Astrocyte (in vitro differentiated cells and primary cell): ENCODE measurements around the gene KNSTRN. TPM values are rescaled to one million over a fixed set of nuclear protein-coding genes. Genes with fewer than 3 reads are reported as not detected.

Experiments used
- DNase-seq: peaks from one replicate; pipeline ENCODE4 v3.0.0-alpha.2; 2010; ENCODE audit warnings: low read depth
- FAIRE-seq: peaks from 2 replicates; lab custom pipeline; 2011; peaks lifted over from hg19 to GRCh38; lab: Jason Lieb, UNC
- H2AFZ ChIP-seq: 2 replicates; pipeline ENCODE4 v1.6.0; 2012; ENCODE audit warnings: low read depth, low read length, inconsistent platforms
- H3K27ac ChIP-seq: 2 replicates; pipeline ENCODE4 v1.5.1; 2011; ENCODE audit warnings: low read depth, low read length, inconsistent platforms
- H3K27me3 ChIP-seq: 2 replicates; pipeline ENCODE4 v1.6.0; 2011; ENCODE audit warnings: low read length, inconsistent platforms; ENCODE audit not compliant: insufficient read depth
- H3K36me3 ChIP-seq: 2 replicates; pipeline ENCODE4 v1.5.1; 2011; ENCODE audit warnings: low read length, inconsistent platforms; ENCODE audit not compliant: insufficient read depth
- H3K4me1 ChIP-seq: 2 replicates; pipeline ENCODE4 v1.5.1; 2011; ENCODE audit warnings: low read length, inconsistent platforms; ENCODE audit not compliant: insufficient read depth
- H3K4me2 ChIP-seq: 2 replicates; pipeline ENCODE4 v1.6.0; 2012; ENCODE audit warnings: low read length, inconsistent platforms
- H3K4me3 ChIP-seq: 2 replicates; pipeline ENCODE4 v1.5.1; 2011; ENCODE audit warnings: low read depth, mild to moderate bottlenecking, low read length, inconsistent platforms; ENCODE audit not compliant: insufficient read depth
- H3K79me2 ChIP-seq: 2 replicates; pipeline ENCODE4 v1.6.0; 2012; ENCODE audit warnings: mild to moderate bottlenecking, low read length, inconsistent platforms; ENCODE audit not compliant: insufficient read depth
- H3K9ac ChIP-seq: 2 replicates; pipeline ENCODE4 v1.6.0; 2012; ENCODE audit warnings: mild to moderate bottlenecking, low read length, inconsistent platforms
- H3K9me3 ChIP-seq: 2 replicates; pipeline ENCODE4 v1.5.1; 2012; ENCODE audit warnings: low read depth, mild to moderate bottlenecking, low read length, inconsistent platforms; ENCODE audit not compliant: insufficient read depth
- H4K20me1 ChIP-seq: 2 replicates; pipeline ENCODE4 v1.6.0; 2012; ENCODE audit warnings: low read length, inconsistent platforms; ENCODE audit not compliant: insufficient read depth
- H3K27ac Mint-ChIP-seq: one replicate; pipeline ENCODE4 v1.8.0; 2021; ENCODE audit warnings: mild to moderate bottlenecking, mixed read lengths; ENCODE audit not compliant: unreplicated experiment
- H3K27me3 Mint-ChIP-seq: one replicate; pipeline ENCODE4 v1.8.0; 2021; ENCODE audit warnings: low read depth, mixed read lengths; ENCODE audit not compliant: unreplicated experiment
- H3K36me3 Mint-ChIP-seq: one replicate; pipeline ENCODE4 v1.8.0; 2021; ENCODE audit warnings: low read depth, mixed read lengths; ENCODE audit not compliant: unreplicated experiment
- H3K4me1 Mint-ChIP-seq: one replicate; pipeline ENCODE4 v1.8.0; 2021; ENCODE audit warnings: low read depth, mixed read lengths; ENCODE audit not compliant: unreplicated experiment
- H3K4me3 Mint-ChIP-seq: one replicate; pipeline ENCODE4 v1.8.0; 2021; ENCODE audit warnings: mild to moderate bottlenecking, moderate library complexity, mixed read lengths; ENCODE audit not compliant: unreplicated experiment
- H3K9me3 Mint-ChIP-seq: one replicate; pipeline ENCODE4 v1.8.0; 2021; ENCODE audit warnings: mild to moderate bottlenecking, mixed read lengths; ENCODE audit not compliant: unreplicated experiment
- EZH2 ChIP-seq: IDR thresholded peaks from 2 replicates; pipeline ENCODE4 v1.6.1; 2012; ENCODE audit warnings: mild to moderate bottlenecking, low read length, inconsistent platforms; ENCODE audit not compliant: insufficient read depth
- total RNA-seq: library from RNA; stranded (reverse); gene quantifications from 2 replicates; pipeline ENCODE4 v1.2.1, GENCODE V29; 2021
- TF ChIP-seq, protein P1 (sequence below): IDR thresholded peaks from 2 replicates; pipeline ENCODE4 v1.5.1; 2011; ENCODE audit warnings: low read depth, mild to moderate bottlenecking, inconsistent platforms, low read length, moderate library complexity; ENCODE audit not compliant: insufficient read depth

KNSTRN gene
- total RNA-seq, 1 donor from 2014 or later = 37.8 TPM

DNA sequence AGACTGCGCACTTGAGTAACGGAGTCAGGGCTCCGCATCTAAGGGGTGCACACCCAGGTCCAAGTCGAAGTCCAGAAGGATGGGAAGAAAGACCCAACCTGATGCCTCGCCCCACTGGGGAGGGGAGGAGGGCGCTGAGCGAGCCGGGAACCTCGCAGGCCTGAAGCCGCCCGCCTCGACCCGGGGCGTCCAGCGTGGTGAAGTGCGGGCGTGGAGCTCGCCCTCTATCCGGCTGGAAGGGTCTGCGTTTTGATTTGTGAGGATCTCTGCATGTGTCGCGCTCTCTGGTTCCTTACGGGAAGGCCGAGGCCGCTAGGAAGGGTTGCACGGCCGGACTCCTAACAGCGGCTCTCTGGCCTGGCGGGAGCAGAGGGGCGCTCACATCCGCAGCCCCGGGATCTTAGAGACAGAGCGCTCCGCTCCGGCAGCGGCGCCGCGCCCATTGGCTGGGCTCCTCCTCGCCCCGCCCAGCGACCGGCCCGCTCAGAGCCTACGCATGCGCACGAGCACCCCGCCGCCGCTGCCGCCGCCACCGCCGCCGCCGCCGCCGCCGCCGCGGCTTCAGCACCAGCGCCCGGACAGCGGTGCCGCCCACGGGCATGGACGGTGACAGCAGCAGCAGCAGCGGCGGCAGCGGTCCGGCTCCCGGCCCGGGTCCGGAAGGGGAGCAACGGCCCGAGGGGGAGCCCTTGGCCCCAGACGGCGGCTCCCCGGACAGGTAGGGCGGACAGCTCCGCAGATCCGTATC, 24.6 kb upstream of the KNSTRN start, which contains the start of gene DISP2:
Gene DISP2, plus strand, starts transcription at position 497 of the 748 bp plus-strand sequence. Its CDS starts 103 bp downstream, at position 600.
- peak within 1 kb of the TSS; percentile 87 for H3K4me3 Mint-ChIP-seq
- FAIRE-seq = no peak
- H3K4me1 ChIP-seq = peaks cover 14% of the 10 kb centered on the region
- H3K4me3 ChIP-seq = peak within 1 kb of the TSS; percentile 51
- no peaks in the 10 kb centered on the region for H3K79me2 ChIP-seq
- TF ChIP-seq EZH2 = no peak
- TF ChIP-seq, protein P1, sequence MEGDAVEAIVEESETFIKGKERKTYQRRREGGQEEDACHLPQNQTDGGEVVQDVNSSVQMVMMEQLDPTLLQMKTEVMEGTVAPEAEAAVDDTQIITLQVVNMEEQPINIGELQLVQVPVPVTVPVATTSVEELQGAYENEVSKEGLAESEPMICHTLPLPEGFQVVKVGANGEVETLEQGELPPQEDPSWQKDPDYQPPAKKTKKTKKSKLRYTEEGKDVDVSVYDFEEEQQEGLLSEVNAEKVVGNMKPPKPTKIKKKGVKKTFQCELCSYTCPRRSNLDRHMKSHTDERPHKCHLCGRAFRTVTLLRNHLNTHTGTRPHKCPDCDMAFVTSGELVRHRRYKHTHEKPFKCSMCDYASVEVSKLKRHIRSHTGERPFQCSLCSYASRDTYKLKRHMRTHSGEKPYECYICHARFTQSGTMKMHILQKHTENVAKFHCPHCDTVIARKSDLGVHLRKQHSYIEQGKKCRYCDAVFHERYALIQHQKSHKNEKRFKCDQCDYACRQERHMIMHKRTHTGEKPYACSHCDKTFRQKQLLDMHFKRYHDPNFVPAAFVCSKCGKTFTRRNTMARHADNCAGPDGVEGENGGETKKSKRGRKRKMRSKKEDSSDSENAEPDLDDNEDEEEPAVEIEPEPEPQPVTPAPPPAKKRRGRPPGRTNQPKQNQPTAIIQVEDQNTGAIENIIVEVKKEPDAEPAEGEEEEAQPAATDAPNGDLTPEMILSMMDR = no peak
- peaks cover 50% of the 10 kb centered on the region for H3K27me3 Mint-ChIP-seq
- H3K4me2 ChIP-seq = peak within 1 kb of the TSS; percentile 91
- no peaks in the 10 kb centered on the region for H3K36me3 ChIP-seq
- H3K27me3 ChIP-seq = peaks cover 7% of the 10 kb centered on the region
- no peak within 1 kb of the TSS for H3K27ac ChIP-seq
- no peaks in the 10 kb centered on the region for H3K9me3 ChIP-seq
- H3K4me1 Mint-ChIP-seq = peaks cover 11% of the 10 kb centered on the region
- no peaks in the 10 kb centered on the region for H4K20me1 ChIP-seq
- H3K27ac Mint-ChIP-seq = no peak within 1 kb of the TSS
- DNase-seq = peak; percentile 30
- peak within 1 kb of the TSS; percentile 93 for H2AFZ ChIP-seq
- H3K36me3 Mint-ChIP-seq = no peaks in the 10 kb centered on the region
- H3K9ac ChIP-seq = no peak within 1 kb of the TSS
- no peaks in the 10 kb centered on the region for H3K9me3 Mint-ChIP-seq

DNA sequence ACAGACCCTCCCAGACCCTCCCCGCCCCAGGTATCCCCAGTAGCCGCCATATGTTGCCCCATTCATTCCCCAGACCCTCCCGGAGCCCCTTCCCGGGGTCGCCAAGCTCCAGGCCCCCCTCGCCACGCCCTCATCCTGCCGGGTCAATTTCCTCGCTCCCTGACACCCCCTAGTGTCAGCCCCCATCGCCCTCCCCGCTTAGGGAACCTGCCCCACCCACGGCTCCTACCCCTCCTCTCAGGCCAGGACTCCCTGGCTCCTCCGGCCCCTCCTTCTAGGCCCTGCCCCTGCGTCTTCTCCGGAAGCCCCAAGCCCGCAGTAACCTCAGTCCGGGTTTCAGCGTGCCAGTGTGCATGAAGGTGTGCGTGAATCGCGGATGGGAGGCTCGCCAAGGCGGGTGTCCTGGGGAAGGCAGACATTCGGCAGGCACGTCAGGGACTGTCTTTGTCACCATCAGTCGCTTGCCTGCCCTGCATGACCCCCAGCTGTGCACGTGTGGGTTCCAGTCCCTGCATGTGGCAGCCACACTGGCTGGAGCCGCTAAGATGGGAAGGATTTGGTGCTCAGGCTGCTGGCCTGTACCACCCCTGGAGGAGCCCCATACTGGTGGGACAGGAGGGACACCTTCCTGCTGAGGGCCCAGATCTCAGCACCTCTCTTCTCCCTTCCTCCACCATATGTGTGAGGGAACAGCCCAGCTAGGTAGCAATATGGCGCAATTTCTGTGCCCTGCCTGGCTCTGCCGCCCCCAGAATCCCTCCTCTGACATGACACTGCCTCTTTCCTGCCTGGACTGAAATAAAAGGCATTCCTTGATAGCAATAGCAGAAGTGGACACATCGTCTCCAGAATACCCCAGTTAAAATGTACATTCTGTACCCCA, 23.8 kb upstream of the KNSTRN start:
- Histone ChIP-seq H2AFZ (peak overlapping the region; percentile 52), H3K9me3 (no peaks in the 10 kb centered on the region), H3K9ac (no peak overlapping the region), H3K36me3 (no peaks in the 10 kb centered on the region), H3K4me3 (peak overlapping the region; percentile 49), H3K79me2 (no peaks in the 10 kb centered on the region), H4K20me1 (no peaks in the 10 kb centered on the region), H3K4me2 (peak overlapping the region; percentile 91), H3K4me1 (peaks cover 14% of the 10 kb centered on the region), H3K27ac (no peak overlapping the region), H3K27me3 (peaks cover 7% of the 10 kb centered on the region)
- H3K27me3 Mint-ChIP-seq = peaks cover 52% of the 10 kb centered on the region
- TF ChIP-seq EZH2 = no peak
- TF ChIP-seq, protein P1 = no peak
- peak overlapping the region; percentile 77 for H3K4me3 Mint-ChIP-seq
- H3K36me3 Mint-ChIP-seq = no peaks in the 10 kb centered on the region
- no peak for DNase-seq
- H3K4me1 Mint-ChIP-seq = peaks cover 9% of the 10 kb centered on the region
- FAIRE-seq = no peak
- no peaks in the 10 kb centered on the region for H3K9me3 Mint-ChIP-seq
- H3K27ac Mint-ChIP-seq = no peak overlapping the region
